HG02870 (cell line): Measurements from ENCODE around the gene TBC1D13.

ENCODE experiments used
- ATAC-seq: cut with Tn5 transposase; IDR thresholded peaks from one replicate; pipeline ENCODE4 v1.9.1; 2021; ENCODE audit warnings: mild to moderate bottlenecking, moderate library complexity; ENCODE audit not compliant: unreplicated experiment

TBC1D13 gene

DNA sequence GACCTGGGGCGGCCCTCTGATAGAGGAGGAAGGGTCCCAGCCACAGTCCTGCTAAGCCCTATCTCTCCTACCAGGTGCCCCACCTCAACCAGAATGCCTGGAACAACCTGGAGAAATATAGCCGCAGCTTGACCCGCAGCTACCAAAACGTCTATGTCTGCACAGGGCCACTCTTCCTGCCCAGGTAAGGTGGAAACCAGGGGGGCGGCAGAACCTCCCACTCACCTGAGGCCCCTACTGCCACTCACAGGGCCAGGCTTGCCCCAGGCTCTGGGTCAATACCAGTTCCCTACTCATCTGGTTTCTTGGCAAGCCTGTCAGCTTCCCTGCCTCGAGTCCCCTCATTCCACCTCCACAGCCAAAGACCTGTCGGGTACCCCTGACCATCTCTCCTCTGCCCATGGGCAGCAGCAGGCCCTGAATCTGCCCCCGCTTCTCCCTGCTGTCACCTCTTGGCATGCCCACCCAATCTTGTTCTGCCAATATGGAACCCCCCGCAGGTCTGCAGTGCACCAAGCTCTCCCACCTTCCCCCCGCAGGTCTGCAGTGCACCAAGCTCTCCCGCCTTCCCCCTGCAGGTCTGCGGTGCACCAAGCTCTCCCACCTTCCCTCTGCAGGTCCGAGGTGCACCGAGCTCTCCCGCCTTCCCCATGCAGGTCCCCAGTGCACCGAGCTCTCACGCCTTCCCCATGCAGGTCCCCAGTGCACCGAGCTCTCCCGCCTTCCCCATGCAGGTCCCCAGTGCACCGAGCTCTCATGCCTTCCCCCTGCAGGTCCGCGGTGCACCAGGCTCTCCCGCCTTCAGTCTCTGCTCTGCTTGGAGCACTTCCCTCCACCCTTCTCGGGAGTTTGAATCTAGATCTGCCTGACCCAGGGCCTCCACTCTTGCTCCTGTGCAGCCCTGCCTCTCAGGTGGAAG lies 33.9 kb downstream of the TBC1D13 start:
- ATAC-seq = no peak

DNA sequence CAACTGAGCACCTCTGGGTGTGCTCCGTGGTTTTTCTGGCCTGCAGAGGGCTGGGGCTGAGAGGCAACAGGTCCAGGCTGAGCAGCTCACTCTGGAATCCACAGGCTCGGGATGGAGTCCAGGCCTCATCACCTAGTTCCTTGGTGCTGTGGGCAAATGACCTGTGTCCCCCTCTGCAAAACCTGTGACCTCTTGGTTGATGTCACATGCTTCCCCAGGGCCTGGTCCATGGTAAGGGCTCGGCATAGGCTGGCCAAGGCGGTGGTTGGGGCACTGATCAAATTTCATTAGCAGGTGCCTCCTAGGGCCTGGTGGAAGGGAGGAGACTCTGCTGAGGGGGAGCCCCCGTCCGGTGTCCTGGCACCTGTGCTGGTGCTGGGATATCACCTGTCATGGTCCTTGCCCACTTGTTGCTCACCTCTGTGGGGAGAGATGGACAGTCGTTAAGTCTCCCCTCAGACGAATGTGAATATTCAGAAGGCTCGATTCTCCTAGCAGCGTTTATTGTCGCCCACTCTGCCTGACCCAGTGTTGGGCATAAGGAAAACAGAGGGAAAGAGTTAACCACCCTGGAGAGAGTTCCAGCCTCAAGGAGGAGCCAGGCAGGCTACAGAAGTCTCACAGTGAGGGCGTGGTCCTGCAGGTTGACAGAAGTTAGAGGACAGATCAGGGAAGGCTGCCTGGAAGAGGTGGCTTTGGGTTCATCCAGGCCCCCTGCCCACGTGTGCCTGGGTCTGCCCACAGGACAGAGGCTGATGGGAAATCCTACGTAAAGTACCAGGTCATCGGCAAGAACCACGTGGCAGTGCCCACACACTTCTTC lies 34.7 kb downstream of the TBC1D13 start:
- no peak for ATAC-seq

DNA sequence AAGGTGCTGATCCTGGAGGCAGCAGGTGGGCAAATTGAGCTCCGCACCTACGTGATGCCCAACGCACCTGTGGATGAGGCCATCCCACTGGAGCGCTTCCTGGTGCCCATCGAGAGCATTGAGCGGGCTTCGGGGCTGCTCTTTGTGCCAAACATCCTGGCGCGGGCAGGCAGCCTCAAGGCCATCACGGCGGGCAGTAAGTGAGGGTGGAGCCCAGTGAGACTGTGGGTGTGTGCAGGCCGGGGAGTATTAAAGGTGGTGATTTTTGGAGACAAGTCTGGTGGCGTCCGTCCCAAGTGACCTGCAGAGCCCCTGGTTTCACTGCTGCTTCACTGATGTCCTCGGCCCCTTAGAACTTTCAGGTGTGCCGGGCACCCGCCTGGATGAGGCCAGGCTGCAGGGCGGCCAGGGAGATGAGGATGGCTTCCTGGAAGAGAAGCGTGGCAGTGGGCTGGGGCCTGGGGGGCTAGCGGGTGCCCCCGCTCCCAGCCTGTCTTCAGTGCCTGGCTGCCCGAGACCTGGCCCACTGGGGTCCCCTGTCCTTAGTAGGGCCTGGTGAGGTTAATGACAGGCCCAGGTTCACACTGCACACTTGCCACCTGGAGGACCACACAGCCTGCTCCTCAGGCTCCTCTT lies 35.5 kb downstream of the TBC1D13 start:
- no peak for ATAC-seq

DNA sequence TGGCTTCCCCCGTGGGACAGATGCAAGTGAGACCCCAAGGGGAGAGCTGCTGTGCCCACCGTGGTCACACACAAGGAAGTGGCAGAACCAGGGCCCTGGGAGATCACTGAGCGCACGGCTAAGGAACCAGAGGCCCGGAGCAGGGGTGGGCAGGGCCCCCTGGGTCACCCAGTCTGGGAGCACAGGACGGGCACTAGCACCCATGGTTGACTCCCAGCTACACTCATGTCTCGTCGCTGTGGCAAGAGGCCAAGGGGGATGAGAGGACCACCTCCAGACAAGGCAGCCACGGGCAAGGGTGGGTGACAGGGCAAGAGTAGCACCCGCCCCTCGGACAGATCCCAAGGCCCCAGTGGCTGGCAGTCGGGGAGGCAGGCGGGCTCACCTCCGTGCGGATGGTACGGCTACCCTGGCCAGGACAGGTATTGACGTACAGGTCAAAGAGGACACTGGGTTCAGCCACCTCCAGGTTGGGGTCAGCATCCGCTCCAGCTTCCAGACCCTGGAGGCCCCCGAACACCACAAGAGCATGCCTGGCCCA lies 36.4 kb downstream of the TBC1D13 start:
- no peak for ATAC-seq

DNA sequence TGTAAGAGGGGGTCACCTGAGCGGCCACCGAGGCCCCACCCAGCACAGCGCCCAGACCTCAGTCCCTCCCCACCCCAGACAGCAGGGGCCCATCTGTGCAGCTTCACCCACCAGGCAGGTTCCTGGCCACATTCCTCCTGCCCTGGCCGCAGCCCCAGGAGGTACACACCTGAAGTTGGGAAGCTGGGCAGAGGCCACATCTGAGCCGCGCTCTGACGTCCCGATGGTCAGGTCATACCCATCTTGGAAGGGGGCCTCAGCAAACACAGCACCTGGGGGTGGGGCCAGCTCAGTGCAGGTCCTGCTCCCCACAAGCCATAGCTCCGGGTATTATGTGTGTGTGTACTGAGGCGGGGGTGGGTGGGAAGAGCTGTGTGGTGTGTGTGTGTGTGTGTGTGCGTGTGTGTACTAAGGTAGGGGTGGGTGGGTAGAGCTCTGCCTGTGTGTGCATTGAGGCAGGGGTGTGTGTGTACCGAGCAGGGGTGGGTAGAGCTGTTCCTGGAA lies 36.9 kb downstream of the TBC1D13 start:
- no peak for ATAC-seq

DNA sequence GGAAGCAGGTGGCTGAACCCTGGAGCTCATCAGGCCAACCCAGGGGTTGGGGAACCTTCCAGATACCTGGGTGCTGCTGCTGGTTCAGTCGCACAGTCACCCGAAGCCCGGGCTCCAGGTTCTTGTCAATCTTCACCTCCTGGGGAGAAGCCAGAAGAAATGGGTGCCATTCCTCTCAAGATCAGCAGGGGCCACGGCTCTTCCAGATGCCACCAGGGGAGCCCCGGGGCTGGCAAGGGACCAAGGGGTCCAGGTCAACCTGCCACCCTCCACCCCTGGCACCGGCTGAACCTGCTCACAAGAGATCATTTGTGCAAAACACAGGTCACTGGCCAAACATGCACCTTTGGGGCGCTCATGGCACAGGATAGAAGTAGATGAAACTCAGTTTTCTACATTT lies 37.9 kb downstream of the TBC1D13 start:
- no peak for ATAC-seq

DNA sequence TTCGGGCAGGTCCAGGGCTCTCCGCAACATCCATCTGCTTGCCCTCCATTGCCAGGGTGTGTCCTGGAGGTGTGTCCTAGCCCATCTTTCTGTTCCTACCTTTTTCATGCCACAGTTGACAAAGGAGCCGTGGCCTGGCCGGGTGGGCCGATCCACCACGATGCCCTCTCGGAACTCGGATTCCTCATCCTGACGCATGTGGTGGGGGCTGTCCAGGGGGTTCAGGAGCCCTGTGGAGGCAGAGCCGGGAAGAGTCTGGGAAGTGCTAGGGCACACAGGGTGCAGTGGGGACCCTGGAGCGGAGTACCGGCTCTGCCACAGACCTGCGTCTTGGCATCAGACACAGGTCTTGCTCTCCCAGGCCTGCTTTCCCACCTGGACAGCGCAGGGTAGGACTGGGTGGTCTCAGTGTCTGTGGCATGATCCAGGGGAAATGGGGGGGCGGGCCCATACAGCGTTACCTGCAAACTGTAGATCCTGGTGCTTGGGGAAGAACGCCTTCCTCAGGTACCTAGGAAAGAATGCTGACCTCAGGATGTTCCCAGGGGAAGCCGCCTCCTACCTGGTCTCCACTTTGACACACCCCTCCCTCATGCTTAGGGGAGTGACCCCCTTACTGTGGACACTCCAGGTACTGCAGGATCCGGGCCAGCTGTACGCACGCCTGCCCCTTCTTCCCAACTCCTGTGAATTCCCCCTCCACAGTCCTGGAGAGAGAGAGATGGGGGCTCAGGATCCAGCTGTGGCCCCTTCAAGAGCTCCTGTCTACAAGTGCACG lies 39.1 kb downstream of the TBC1D13 start:
- no peak for ATAC-seq

DNA sequence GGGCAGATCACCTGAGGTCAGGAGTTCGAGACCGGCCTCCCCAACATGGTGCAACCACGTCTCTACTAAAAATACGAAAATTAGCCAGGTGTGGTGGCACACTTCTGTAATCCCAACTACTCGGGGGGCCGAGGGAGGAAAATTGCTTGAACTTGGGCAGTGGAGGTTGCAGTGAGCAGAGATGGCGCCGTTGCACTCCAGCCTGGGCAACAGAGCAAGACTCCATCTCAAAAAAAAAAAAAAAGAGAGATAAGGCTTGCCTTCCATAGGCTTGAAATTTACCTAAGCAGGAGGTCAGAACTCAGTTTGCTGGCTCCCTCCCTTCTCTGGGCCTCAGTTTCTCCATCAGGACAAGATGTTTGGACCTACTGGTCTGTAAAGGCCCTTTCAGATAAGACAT lies 41.2 kb downstream of the TBC1D13 start:
- no peak for ATAC-seq

DNA sequence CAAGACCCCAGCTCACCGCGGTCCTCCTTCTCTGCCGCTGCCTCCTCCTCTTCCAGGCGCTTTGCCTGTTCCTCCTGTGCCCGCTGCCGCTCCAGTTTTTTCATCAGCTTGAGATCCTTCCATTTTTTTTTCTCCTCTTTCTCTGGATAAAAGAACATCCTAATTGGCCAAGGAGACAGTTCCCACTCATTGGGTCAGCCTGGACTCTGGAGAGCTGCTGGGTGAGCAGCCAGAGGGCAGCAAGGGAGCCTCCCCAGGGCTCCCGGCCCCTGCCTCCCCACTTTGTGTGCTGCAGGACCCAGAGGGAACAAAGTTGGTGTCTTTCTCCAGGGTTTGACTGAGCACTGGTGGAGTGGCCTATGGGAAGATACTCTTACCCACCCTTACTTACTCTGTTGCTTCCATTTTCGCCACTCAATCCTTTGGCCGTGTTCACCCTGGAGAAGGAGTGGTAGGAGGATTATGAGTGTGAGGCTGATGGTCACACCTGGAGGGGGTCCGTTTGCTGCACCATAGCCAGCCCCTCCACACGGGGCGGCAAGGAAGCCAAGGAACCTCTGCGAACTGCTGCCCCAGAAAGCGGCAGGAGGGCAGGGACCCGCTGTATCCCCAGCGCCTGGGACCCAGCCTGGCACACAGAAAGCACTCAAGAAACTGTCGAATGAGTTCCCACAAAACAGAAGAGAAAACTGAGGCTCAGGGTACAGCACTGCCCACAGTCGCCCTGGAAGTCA lies 41.8 kb downstream of the TBC1D13 start:
- ATAC-seq = peak; percentile 6

DNA sequence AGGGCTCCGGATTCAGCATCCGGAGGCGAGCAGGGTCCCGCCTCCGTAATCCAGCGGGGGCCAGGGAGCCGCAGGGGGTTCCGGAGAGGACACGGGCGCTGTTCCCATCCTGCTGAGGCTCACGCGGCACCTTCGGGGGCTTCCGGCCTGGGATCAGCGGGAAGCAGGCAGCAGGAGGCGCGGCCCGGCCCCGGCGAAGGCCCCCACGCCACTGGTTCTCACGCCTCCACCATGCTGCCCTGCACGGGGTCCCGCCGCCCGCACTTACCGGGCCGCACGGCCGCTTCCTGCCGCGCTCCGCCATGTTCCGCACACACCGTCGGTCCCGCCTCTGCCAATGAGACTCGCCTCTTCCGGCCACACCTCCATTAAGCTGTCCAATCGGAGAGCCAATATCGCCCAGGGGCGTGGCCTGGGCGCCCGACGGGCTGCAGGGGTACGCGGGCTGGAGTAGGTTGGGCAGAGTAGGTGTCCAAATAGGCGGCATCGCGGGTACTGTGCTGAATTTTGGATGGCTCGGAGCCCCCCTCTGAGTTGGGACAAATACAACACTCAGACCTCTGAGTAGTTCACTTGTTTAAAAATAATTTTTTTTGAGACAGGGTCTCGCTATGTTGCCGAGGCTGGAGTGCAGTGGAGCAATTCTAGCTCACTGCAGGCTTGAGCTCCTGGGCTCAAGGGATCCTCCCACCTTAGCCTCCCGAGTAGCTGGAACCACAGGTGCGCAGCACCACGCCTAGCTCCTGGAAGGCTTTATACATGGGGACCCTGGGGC lies 42.6 kb downstream of the TBC1D13 start, which contains the start of gene SPOUT1:
Gene SPOUT1 (minus strand): TSS at position 318 of the 775 bp plus-strand sequence. CDS start 14 bp downstream, at position 304.
- ATAC-seq = peak; percentile 93

DNA sequence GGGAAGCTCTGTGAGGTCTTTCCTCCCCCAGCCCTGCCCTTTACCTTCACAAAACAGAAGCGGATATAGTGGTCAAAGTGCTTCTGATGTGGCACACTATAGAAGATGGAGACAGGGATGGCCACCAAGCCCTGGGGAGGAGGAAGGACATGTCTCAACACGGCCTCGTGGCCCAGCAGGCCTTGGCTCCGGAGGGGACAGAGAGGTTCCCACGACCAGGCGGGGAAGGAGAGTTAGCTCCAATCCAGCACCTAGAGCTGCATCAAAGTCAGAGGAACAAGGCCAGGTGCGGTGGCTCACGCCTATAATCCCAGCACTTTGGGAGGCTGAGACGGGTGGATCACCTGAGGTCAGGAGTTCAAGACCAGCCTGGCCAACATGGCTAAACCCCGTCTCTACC lies 46.6 kb downstream of the TBC1D13 start:
- ATAC-seq = no peak

DNA sequence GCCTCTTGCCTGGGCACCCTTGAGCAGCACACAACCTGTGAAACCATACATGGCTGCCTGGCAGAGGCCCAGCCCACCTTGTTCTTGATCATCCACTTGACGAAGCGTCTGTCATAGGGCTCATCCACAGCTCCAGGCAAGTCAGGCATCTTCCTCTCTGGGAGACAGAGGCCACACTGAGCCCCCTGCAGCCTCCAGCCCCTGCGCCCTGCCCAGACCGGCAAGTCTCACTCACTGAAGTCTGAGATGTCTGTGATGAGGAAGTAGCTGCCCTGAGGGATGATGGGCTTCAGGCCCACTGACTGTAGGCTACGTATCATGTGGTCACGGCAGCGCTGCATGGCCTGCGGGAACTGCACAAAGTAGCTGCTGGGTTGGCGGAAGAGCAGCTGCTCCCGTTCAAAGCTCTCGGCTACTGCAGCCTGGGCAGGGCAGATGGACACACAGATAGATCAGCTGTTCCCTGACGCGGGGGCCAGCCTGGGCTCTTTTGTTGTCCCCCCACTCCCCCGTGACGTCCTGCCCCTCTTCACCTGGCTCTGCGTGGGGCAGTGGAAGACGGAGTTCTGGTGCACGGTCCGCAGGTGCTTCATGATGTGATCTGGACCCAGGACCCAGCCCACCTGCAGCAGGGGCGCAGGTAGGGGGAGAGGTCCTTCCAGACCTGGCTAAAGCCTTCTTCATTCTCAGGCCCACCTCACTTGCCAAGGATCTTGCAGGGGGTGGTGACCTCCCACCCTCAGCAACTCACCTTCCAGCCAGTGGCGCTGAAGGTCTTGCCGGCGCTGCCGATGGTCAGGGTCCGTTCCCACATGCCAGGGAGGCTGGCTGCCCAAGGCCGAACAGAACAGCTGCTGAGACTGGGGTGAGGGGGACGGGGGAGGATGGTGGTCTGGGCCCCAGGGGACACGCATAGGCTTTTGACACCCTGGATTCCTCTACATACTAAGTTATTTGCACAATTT lies 48.5 kb downstream of the TBC1D13 start:
- ATAC-seq = no peak

DNA sequence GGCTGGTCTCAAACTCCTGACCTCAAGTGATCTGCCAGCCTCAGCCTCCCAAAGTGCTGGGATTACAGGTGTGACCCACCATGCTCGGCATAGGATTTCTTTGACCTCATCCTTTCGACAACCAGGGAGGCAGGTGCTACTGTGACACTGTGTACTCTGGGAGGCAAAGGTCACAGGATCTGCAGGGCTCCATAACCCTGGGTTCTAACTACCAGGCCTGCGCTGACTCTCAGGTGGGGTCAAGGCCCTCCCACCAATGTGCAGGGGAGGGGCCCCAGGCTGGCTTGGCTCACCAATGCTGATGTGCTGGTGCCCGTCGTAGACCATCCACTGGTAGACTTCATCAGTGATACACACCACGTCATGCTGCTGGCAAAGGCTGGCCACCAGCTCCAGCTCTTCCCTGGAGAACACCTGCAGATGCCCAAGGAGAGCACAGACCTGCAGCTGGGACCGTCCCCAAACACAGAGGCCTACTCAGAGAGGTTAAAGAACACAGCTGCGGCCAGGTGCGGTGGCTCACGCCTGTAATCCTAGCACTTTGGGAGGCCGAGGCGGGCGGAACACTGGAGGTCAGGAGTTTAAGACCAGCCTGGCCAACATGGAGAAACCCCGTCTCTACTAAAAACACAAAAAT lies 49.6 kb downstream of the TBC1D13 start:
- ATAC-seq = no peak

DNA sequence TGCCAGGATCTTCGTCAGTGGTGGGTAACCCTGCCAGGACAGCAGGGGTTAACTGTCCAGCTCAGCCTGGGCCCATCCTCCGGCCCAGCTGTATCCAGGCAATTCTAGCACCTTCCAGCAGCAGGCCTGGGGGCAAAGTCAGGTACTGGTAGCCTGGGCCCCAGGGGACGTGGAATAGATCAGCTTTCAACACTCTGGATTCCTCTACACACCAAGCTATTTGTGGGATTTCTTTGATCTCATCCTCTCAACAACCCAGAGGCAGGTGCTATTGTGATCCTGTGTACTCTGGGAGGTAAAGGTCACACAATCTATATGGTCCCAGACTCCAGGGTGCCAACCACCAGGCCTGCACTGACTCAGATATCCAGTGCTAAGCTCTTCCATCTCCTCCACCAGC lies 51.3 kb downstream of the TBC1D13 start:
- no peak for ATAC-seq

DNA sequence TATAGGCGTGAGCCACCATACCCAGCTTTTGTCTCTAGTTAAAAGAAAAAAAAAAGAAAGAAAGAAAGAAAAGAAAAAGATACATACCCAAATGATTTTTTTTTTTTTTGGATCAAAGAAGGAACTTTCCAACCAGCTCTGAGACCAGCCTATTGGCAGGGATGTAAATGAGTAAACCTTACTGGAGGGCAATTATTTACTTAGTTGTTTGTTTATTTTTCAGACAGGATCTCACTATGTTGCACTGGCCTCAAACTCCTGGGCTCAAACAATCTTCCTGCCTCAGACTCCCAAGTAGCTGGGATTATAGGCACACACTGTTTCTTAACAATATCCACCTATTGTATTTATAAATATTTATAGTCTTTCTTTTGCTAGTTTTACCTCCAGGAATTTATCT lies 53.5 kb downstream of the TBC1D13 start:
- ATAC-seq = no peak

DNA sequence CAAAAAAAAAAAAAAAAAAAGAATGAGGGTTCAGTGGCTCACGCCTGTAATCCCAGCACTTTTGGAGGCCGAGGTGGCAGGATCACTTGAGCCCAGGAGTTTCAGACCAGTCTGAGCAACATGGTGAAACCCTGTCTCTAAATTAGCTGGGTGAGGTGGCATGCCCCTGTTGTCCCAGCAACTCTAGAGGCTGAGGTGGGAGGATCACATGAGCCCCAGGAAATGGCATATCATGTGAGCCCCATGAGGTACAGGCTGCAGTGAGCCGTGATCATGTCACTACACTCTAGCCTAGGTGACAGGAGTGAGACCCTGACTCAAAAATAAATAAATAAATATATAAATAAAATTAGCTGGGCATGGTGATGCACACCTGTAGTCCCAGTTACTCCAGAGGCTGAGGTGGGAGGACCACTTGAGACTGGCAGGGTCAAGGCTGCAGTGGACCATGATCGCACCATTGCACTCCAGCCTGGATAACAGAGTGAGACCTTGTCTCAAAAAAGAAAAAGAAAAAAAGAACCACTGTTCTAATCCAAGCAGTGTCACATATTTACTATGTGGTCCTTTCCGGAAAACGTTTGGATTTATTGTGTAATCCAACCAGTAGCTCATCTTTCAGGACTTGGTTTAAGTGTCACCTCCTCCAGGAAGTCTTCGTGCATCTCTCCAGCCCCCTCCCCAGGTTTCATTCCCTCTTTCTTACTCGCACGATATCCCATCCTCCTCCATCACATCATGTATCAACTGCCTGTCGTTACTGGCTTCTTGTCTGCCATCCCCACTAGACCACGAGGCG lies 54.8 kb downstream of the TBC1D13 start:
- ATAC-seq = no peak
